ENCODE results near the gene ZNF185.
"Not testable (repeated sequence)": the region's sequence is repeated elsewhere in the genome, so short reads cannot be mapped to it uniquely, and the experiment has no call there.

ZNF185 gene

DNA sequence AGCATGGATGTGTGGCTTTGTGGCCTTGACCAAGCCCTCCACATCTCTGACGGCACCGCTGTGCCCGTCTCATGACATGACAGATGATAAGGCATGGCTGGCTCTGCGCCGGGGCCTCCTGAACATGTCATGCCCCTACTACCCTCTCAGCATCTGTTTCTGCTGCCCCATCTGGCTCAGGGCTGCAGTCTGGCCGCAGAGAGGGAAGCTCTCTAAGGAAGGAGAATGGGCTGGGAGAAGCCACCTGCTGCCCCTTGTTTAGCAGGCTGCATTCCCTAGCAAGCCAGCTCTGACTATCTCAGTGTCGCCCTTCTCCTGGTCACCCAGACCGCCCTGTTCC lies 7.2 kb downstream of the ZNF185 start:
- DNase-seq (ENCODE audit: extremely low read depth, low read depth), result no peak
- TF ChIP-seq, protein P1, sequence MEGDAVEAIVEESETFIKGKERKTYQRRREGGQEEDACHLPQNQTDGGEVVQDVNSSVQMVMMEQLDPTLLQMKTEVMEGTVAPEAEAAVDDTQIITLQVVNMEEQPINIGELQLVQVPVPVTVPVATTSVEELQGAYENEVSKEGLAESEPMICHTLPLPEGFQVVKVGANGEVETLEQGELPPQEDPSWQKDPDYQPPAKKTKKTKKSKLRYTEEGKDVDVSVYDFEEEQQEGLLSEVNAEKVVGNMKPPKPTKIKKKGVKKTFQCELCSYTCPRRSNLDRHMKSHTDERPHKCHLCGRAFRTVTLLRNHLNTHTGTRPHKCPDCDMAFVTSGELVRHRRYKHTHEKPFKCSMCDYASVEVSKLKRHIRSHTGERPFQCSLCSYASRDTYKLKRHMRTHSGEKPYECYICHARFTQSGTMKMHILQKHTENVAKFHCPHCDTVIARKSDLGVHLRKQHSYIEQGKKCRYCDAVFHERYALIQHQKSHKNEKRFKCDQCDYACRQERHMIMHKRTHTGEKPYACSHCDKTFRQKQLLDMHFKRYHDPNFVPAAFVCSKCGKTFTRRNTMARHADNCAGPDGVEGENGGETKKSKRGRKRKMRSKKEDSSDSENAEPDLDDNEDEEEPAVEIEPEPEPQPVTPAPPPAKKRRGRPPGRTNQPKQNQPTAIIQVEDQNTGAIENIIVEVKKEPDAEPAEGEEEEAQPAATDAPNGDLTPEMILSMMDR (IDR thresholded peaks at IDR 0.05; ENCODE audit: low read depth, low read length, missing control alignments), result no peak
- no peak overlapping the region for H3K4me3 ChIP-seq (replicated peaks; ENCODE audit: low read depth, low read length)

DNA sequence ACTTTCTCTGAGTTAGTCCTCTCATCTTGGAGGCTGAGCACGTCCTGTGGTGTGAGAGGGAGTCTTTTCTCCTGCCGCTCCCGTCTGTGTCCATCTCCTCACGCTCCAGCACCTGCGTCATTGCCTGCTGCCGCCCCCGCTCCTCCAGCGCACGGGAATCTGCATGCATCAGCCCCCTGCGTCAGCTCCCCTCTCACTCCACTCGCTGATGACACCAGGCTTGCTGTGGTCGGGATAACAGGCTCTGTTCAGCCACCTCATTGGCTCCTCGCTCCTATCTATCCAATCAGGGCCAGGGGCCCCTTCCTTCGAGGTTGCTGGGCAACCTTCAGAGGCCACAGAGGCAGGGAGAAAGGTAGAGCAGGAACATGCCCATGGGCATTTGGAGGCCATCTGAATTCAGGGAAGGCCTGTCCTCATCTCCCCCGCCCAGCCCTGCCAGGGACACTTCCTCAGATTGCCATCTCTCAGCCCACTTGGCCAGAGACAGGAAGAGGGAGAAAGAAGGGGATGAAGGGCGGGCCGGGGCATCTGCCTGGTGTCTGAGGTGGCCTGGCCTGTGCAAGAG lies 9.3 kb downstream of the ZNF185 start:
- TF ChIP-seq, protein P1 (IDR thresholded peaks at IDR 0.05; ENCODE audit: low read depth, low read length, missing control alignments), result no peak
- H3K4me3 ChIP-seq (replicated peaks; ENCODE audit: low read depth, low read length), result no peak overlapping the region
- no peak for DNase-seq (ENCODE audit: extremely low read depth, low read depth)

DNA sequence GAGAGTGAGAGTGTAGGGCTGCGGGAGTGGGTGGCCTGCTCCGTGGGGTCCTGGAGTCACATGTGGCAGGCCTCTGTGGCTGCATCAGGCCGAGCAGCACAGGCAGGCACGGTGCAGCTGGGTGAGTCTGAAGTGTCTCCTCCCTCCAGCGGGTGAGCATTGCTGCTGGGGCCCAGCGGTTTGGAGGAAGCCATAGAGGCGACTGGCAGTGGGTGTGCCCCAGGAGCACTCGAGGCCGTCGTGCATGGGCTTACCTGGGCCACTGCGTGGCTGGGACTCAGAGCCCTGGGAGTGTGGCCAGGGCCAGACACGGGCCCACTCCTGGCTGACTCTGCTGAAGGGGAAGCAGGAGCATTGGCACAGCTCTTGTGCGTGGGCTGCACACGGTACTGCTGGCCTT lies 10.6 kb downstream of the ZNF185 start:
- H3K4me3 ChIP-seq (replicated peaks; ENCODE audit: low read depth, low read length), result no peak overlapping the region
- DNase-seq (ENCODE audit: extremely low read depth, low read depth), result no peak
- TF ChIP-seq, protein P1 (IDR thresholded peaks at IDR 0.05; ENCODE audit: low read depth, low read length, missing control alignments), result no peak

DNA sequence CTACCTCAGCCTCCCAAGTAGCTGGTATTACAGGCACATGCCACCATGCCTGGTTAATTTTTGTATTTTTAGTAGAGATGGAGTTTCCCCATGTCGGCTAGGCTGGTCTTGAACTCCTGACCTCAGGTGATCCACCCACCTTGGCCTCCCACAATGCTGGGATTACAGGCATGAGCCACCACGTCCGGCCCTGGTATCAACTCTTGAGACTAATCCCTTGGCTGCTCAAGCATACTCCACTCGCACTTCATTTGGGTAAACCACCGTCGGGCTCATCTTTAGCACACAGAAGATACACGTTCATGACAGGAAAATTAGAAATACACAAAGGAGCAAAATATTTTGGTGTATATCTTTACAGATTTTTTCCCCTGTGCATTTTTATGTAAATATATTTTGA lies 12.2 kb downstream of the ZNF185 start:
- H3K4me3 ChIP-seq (replicated peaks; ENCODE audit: low read depth, low read length); DNase-seq (ENCODE audit: extremely low read depth, low read depth): not testable (repeated sequence)

DNA sequence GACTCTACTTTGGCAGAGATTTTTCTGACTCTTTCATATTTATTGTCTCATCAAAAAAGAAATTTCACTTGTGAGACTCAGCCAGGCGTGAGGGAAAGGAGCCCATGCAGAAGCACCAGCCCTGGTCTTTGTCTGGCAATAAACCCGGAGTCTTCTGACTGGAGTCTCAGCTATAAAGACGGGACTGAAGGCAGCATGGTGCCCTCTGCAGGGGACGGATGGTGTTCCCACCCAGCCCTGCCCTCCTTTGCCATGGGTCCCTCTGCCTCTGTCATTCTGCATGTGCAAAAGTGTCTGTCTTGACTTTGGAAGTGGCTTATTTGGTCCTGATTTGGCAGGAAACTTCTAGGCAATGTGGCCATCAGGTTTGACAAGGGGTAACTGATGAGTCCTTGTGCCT lies 14.2 kb downstream of the ZNF185 start:
- no peak overlapping the region for H3K4me3 ChIP-seq (replicated peaks; ENCODE audit: low read depth, low read length)
- no peak for DNase-seq (ENCODE audit: extremely low read depth, low read depth)
- TF ChIP-seq, protein P1 (IDR thresholded peaks at IDR 0.05; ENCODE audit: low read depth, low read length, missing control alignments), result no peak

DNA sequence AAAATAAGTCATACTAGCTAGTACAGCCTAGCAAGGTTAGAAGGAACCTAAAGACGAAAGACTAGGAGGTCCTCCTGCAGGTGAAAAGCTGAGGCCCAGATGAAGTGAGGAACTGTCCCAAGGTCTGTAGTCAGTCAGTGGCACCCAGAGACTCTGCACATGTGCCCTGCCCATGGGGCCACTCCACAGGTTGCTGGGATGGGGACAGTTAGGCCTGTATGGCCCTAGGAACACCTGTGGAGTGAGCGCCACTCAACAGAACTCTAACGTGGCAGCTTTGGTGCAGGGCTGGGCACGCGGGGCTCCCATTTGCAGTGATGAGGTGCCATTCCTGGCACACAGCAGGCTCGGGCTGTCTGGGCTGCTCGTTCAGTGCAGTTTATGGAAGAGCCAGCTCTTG lies 14.8 kb downstream of the ZNF185 start:
- DNase-seq (ENCODE audit: extremely low read depth, low read depth), result no peak
- H3K4me3 ChIP-seq (replicated peaks; ENCODE audit: low read depth, low read length), result no peak overlapping the region
- TF ChIP-seq, protein P1 (IDR thresholded peaks at IDR 0.05; ENCODE audit: low read depth, low read length, missing control alignments), result no peak

DNA sequence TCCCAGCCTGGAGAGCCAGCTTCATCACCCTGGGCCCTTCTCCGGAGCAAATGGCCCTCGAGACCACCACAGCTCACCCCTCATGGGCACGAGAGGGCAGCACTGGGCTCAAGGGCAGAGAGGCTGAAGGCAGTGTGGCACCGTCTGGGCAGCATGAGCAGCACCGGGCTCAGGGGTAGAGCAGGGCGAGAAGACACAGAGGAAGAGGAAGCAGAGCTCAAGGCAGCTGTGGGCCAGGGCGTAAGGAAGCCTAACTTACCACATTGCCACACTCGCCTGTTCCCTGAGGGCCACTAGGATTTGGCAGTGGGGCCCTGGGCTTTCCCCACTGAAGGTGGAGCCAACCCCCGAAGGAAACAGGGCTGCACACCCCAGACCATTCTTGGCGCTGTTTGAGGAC lies 15.5 kb downstream of the ZNF185 start:
- DNase-seq (ENCODE audit: extremely low read depth, low read depth), result no peak
- TF ChIP-seq, protein P1 (IDR thresholded peaks at IDR 0.05; ENCODE audit: low read depth, low read length, missing control alignments), result no peak
- H3K4me3 ChIP-seq (replicated peaks; ENCODE audit: low read depth, low read length), result no peak overlapping the region
